ENCODE measurements around the gene SMARCA5.

DNA sequence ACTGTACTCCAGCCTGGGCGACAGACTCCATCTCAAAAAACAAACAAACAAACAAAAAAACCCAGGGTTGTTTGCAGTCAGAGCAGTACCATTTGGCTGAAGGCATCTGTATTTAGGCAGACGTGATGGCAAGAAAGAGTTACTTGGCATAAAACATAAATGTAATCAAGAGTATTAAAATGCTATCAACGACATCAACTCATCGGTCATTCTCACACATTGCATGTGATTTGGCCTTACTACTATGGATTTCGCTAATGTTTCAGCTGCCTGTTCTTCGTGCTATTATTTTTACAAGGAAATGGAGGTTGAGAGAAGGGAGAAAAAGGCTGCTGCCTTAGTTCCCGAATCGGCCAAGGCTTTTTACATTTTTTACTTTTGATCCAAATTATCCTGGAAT lies 15.5 kb upstream of the SMARCA5 start:
- TF ChIP-seq, protein P1, sequence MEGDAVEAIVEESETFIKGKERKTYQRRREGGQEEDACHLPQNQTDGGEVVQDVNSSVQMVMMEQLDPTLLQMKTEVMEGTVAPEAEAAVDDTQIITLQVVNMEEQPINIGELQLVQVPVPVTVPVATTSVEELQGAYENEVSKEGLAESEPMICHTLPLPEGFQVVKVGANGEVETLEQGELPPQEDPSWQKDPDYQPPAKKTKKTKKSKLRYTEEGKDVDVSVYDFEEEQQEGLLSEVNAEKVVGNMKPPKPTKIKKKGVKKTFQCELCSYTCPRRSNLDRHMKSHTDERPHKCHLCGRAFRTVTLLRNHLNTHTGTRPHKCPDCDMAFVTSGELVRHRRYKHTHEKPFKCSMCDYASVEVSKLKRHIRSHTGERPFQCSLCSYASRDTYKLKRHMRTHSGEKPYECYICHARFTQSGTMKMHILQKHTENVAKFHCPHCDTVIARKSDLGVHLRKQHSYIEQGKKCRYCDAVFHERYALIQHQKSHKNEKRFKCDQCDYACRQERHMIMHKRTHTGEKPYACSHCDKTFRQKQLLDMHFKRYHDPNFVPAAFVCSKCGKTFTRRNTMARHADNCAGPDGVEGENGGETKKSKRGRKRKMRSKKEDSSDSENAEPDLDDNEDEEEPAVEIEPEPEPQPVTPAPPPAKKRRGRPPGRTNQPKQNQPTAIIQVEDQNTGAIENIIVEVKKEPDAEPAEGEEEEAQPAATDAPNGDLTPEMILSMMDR (IDR thresholded peaks at IDR 0.05), result no peak
- no peak for TF ChIP-seq FOXJ3 (CRISPR knock-in tag; IDR thresholded peaks at IDR 0.05)
- TF ChIP-seq SMC3 (IDR thresholded peaks at IDR 0.05; ENCODE audit: low read depth, low read length), result no peak
- no peak for TF ChIP-seq EZH2phosphoT487 (IDR thresholded peaks at IDR 0.05; ENCODE audit: borderline replicate concordance, low read depth)
- no peak for TF ChIP-seq RXRA (IDR thresholded peaks at IDR 0.05; ENCODE audit: borderline replicate concordance, low read depth)
- TF ChIP-seq, protein P2, sequence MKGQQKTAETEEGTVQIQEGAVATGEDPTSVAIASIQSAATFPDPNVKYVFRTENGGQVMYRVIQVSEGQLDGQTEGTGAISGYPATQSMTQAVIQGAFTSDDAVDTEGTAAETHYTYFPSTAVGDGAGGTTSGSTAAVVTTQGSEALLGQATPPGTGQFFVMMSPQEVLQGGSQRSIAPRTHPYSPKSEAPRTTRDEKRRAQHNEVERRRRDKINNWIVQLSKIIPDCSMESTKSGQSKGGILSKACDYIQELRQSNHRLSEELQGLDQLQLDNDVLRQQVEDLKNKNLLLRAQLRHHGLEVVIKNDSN (IDR thresholded peaks at IDR 0.05; ENCODE audit: borderline replicate concordance, low read depth), result no peak
- TF ChIP-seq POLR2AphosphoS5 (IDR thresholded peaks at IDR 0.05; ENCODE audit: low read depth, low read length), result no peak
